ENCODE data around the gene CPSF3.
"Not testable (repeated sequence)": the region's sequence is repeated elsewhere in the genome, so short reads cannot be mapped to it uniquely, and the experiment has no call there.

The CPSF3 gene

GRCh38 chr2:9508931-9509330 lies 85.5 kb downstream of the CPSF3 start:
- H3K36me3 ChIP-seq (ENCODE audit: control insufficient read depth in 1 of 2, insufficient read depth in 2 of 2, low read length in 2 of 2) = peaks cover 17 to 54% of the 10 kb centered on the region in 2 donors
- no peak overlapping the region for H3K27ac ChIP-seq (ENCODE audit: low read depth, low read length)
- H3K9me3 ChIP-seq (ENCODE audit: control insufficient read depth in 1 of 2, low read length in 2 of 2) = no peaks in the 10 kb centered on the region
- H3K4me1 ChIP-seq (ENCODE audit: control insufficient read depth in 1 of 2, insufficient read depth in 2 of 2, low read length in 2 of 2) = no peaks in the 10 kb centered on the region
- no peak overlapping the region for H3K4me3 ChIP-seq (ENCODE audit: low read depth in 1 of 2, low read length in 2 of 2)
- H3K27me3 ChIP-seq (ENCODE audit: control insufficient read depth in 1 of 2, insufficient read depth in 2 of 2, low read length in 2 of 2) = no peaks in the 10 kb centered on the region
- no peak overlapping the region for H3K9ac ChIP-seq (ENCODE audit: low read depth in 1 of 2, low read length in 2 of 2)

GRCh38 chr2:9513946-9514345 lies 90.5 kb downstream of the CPSF3 start:
- H3K9ac ChIP-seq (ENCODE audit: low read depth in 1 of 2, low read length in 2 of 2); H3K4me1 ChIP-seq (ENCODE audit: control insufficient read depth in 1 of 2, insufficient read depth in 2 of 2, low read length in 2 of 2); H3K27ac ChIP-seq (ENCODE audit: low read depth, low read length); H3K9me3 ChIP-seq (ENCODE audit: control insufficient read depth in 1 of 2, low read length in 2 of 2); H3K4me3 ChIP-seq (ENCODE audit: low read depth in 1 of 2, low read length in 2 of 2); H3K27me3 ChIP-seq (ENCODE audit: control insufficient read depth in 1 of 2, insufficient read depth in 2 of 2, low read length in 2 of 2): not testable (repeated sequence)
- peaks cover 19 to 48% of the 10 kb centered on the region in 2 donors for H3K36me3 ChIP-seq (ENCODE audit: control insufficient read depth in 1 of 2, insufficient read depth in 2 of 2, low read length in 2 of 2)

GRCh38 chr2:9517118-9517782 lies 93.8 kb downstream of the CPSF3 start:
- Histone ChIP-seq H3K4me1 (ENCODE audit: control insufficient read depth in 1 of 2, insufficient read depth in 2 of 2, low read length in 2 of 2) (no peaks in the 10 kb centered on the region), H3K4me3 (ENCODE audit: low read depth in 1 of 2, low read length in 2 of 2) (no peak overlapping the region), H3K27ac (ENCODE audit: low read depth, low read length) (no peak overlapping the region), H3K9me3 (ENCODE audit: control insufficient read depth in 1 of 2, low read length in 2 of 2) (no peaks in the 10 kb centered on the region), H3K9ac (ENCODE audit: low read depth in 1 of 2, low read length in 2 of 2) (no peak overlapping the region), H3K36me3 (ENCODE audit: control insufficient read depth in 1 of 2, insufficient read depth in 2 of 2, low read length in 2 of 2) (peaks cover 38 to 64% of the 10 kb centered on the region in 2 donors), H3K27me3 (ENCODE audit: control insufficient read depth in 1 of 2, insufficient read depth in 2 of 2, low read length in 2 of 2) (no peaks in the 10 kb centered on the region)

GRCh38 chr2:9518163-9518562 lies 94.7 kb downstream of the CPSF3 start:
- H3K36me3 ChIP-seq (ENCODE audit: control insufficient read depth in 1 of 2, insufficient read depth in 2 of 2, low read length in 2 of 2) = peaks cover 38 to 60% of the 10 kb centered on the region in 2 donors
- H3K9me3 ChIP-seq (ENCODE audit: control insufficient read depth in 1 of 2, low read length in 2 of 2) = no peaks in the 10 kb centered on the region
- H3K9ac ChIP-seq (ENCODE audit: low read depth in 1 of 2, low read length in 2 of 2) = no peak overlapping the region
- no peaks in the 10 kb centered on the region for H3K4me1 ChIP-seq (ENCODE audit: control insufficient read depth in 1 of 2, insufficient read depth in 2 of 2, low read length in 2 of 2)
- H3K4me3 ChIP-seq (ENCODE audit: low read depth in 1 of 2, low read length in 2 of 2) = no peak overlapping the region
- no peak overlapping the region for H3K27ac ChIP-seq (ENCODE audit: low read depth, low read length)
- no peaks in the 10 kb centered on the region for H3K27me3 ChIP-seq (ENCODE audit: control insufficient read depth in 1 of 2, insufficient read depth in 2 of 2, low read length in 2 of 2)

- Histone ChIP-seq H3K9me3 (ENCODE audit: control insufficient read depth in 1 of 2, low read length in 2 of 2) (no peaks in the 10 kb centered on the region), H3K9ac (ENCODE audit: low read depth in 1 of 2, low read length in 2 of 2) (no peak overlapping the region), H3K27ac (ENCODE audit: low read depth, low read length) (no peak overlapping the region), H3K4me1 (ENCODE audit: control insufficient read depth in 1 of 2, insufficient read depth in 2 of 2, low read length in 2 of 2) (no peaks in the 10 kb centered on the region), H3K27me3 (ENCODE audit: control insufficient read depth in 1 of 2, insufficient read depth in 2 of 2, low read length in 2 of 2) (no peaks in the 10 kb centered on the region), H3K4me3 (ENCODE audit: low read depth in 1 of 2, low read length in 2 of 2) (no peak overlapping the region), H3K36me3 (ENCODE audit: control insufficient read depth in 1 of 2, insufficient read depth in 2 of 2, low read length in 2 of 2) (peaks cover 36 to 55% of the 10 kb centered on the region in 2 donors)
Measured at GRCh38 chr2:9518780-9519179, 95.3 kb downstream of the CPSF3 start.

- no peaks in the 10 kb centered on the region for H3K9me3 ChIP-seq (ENCODE audit: control insufficient read depth in 1 of 2, low read length in 2 of 2)
- peaks cover 36 to 58% of the 10 kb centered on the region in 2 donors for H3K36me3 ChIP-seq (ENCODE audit: control insufficient read depth in 1 of 2, insufficient read depth in 2 of 2, low read length in 2 of 2)
- H3K4me3 ChIP-seq (ENCODE audit: low read depth in 1 of 2, low read length in 2 of 2) = no peak overlapping the region
- H3K9ac ChIP-seq (ENCODE audit: low read depth in 1 of 2, low read length in 2 of 2) = no peak overlapping the region
- no peak overlapping the region for H3K27ac ChIP-seq (ENCODE audit: low read depth, low read length)
- no peaks in the 10 kb centered on the region for H3K4me1 ChIP-seq (ENCODE audit: control insufficient read depth in 1 of 2, insufficient read depth in 2 of 2, low read length in 2 of 2)
- H3K27me3 ChIP-seq (ENCODE audit: control insufficient read depth in 1 of 2, insufficient read depth in 2 of 2, low read length in 2 of 2) = no peaks in the 10 kb centered on the region
Measured at GRCh38 chr2:9519250-9519649, 95.8 kb downstream of the CPSF3 start.
